ENCODE results near the gene CCDC91.
A peak's percentile ranks its signal among the peaks of the same experiment; 100 is the strongest.
"Not testable (repeated sequence)": the region's sequence is repeated elsewhere in the genome, so short reads cannot be mapped to it uniquely, and the experiment has no call there.

CCDC91 gene

DNA sequence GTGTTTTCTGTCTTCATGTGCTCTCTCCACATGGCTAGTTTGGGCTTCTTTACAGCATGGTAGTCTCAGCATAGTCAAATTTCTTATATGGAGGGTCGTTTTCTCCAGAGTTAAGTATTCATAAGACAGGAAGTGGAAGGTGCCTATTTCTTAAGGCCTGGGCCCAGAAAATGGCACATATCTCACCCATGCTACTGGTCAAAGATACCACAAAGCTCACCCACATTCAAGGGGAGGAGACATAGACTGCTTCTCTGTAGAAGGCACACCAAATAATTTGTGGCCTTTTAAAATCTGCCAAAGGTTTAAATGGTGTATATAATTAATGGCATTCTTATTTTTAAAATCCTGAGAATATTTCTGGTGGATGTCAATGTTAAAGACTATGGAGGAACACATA, 44.8 kb downstream of the CCDC91 start:
- DNase-seq = no peak

DNA sequence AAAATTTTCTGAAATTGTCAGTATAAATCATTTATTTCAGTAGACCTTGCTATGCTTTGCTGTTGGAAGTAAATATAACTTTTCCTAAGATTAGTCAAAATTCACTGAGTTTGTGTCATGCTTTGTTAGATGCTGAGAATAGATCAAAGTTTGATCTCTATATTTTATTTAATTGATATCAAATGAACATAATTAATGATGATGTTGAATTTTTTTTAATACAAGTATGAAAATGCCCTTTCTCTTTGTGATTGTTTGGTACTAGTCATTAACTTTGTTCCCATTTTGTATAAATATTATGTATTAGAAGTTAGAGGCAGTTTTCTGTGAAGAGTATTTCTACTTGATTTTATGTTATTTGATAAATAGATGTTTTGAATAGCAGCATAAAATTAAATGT, 45.7 kb downstream of the CCDC91 start:
- no peak for DNase-seq

DNA sequence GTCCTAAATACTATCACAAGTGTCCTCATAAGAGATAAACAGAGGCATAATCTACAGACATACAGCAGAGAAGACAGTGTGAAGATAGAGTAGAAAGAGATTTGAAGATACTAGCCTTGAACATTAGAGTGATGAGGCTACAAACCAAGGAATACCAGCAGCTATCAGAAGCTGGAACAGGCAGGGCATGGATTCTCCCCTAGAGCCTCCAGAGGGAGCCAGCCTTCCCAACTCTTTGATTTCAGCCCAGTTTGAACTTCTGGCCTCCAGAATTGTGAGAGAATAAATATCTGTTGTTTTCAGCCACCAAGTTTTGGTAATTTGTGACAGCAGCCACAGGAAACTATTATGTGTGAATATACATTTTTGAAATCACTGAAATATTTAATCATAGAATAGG, 47.2 kb downstream of the CCDC91 start:
- DNase-seq = no peak

GRCh38 chr12:28239918-28240317, 49.7 kb downstream of the CCDC91 start:
- no peak for DNase-seq

DNA sequence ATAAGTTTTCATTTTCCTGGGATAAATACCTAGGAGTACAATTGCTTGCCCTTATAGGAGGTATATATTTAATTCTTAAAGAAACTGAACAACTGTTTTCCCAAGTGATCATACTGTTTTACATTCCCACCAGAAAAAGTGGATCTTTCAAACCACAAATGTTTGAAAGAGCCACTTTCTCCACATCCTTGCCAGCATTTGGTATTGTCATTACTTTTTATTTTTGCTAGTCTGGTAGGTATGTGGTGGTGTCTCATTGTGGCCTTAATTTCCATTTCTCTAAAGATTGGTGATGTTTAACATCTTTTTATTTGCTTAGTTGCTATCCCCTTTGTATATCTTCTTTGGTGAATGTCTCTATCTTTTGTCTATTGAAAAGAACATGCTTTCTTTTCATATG, 50.6 kb downstream of the CCDC91 start:
- no peak for DNase-seq

- DNase-seq = no peak
Observed at GRCh38 chr12:28242129-28242495, 51.9 kb downstream of the CCDC91 start.

GRCh38 chr12:28242496-28243309, 52.4 kb downstream of the CCDC91 start:
- no peak for DNase-seq

GRCh38 chr12:28243310-28243633, 53.0 kb downstream of the CCDC91 start:
- no peak for DNase-seq

GRCh38 chr12:28247806-28248205, 57.5 kb downstream of the CCDC91 start:
- no peak for DNase-seq

- no peak for DNase-seq
Observed at GRCh38 chr12:28248555-28249145, 58.4 kb downstream of the CCDC91 start.

DNA sequence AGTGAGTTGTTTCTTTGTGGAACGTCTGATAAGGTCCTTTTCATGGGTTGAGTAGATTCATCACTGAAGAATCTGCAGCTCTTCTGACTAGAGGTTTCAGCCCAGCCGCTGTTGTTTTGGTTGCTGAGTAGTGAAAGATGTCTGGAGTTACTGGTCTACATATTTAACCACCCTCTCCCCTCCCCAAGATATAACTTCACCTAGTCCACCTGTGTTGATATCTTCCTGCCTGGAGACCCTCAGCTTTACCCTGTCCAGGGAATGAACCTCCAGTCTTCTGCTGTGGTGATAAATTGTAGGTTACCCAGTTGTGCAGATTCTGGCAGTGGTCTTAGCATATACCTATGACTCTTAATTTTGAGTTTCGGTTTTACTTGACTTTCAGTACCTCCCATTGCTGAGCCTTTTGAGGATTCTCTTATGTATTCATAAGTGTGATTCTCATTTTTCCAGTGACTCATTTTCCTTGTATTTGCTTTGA, 62.9 kb downstream of the CCDC91 start:
- DNase-seq = peak; percentile 39

GRCh38 chr12:28257411-28257810, 67.2 kb downstream of the CCDC91 start:
- DNase-seq = no peak

DNA sequence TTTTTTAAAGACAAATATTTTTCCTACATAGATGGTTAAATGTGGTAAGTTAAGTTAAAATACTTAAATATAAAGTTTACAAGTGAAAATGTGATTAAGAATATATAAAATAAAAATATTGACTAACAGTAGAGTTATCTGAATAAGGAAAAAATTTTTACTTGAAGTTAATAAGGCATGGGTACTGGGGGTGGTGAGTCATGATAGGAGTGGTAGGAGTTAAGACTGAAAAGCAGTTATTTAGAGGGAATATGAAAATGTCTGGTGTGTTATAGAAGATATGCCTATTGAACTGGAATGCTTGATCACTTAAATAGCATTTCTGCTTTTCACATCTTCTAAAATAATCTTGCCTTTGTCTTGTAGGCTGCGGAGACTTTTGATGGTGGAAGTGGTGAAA, 68.7 kb downstream of the CCDC91 start:
- DNase-seq = peak; percentile 5

GRCh38 chr12:28265435-28266042, 75.3 kb downstream of the CCDC91 start:
- DNase-seq = no peak

- not testable (repeated sequence) for DNase-seq
Observed at GRCh38 chr12:28267920-28268607, 77.8 kb downstream of the CCDC91 start.

DNA sequence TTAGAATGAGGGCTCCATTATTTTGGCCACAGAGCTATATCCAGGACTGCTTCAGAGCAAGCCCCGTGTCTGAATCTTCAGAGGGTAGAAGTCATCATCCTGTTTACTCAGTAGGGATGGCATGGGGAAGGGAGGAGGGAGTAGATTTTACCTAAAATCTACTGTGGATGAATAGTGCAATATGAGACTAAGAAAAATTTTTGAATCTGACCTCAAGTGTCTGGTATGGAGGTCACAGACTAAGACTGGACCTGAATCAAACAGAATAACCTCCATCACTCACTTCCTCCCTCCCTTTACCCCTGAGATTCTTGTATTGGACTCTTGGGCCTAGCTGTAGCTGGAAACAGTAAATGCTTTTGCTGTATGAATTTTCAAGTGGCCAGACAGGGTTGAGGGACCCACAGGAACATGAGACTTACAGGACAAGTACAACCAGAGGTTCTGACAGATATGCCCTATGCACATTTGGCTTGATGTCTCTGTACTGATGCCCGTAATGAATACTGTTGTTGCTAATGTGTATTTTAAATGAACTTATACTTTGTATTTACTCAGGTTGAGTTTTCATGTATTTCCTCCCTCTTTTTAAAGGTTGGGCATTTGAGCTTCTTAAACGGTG, 78.5 kb downstream of the CCDC91 start:
- no peak for DNase-seq

GRCh38 chr12:28269851-28270250, 79.6 kb downstream of the CCDC91 start:
- DNase-seq = no peak

GRCh38 chr12:28278499-28278898, 88.2 kb downstream of the CCDC91 start:
- no peak for DNase-seq

GRCh38 chr12:28278960-28279359, 88.7 kb downstream of the CCDC91 start:
- no peak for DNase-seq

DNA sequence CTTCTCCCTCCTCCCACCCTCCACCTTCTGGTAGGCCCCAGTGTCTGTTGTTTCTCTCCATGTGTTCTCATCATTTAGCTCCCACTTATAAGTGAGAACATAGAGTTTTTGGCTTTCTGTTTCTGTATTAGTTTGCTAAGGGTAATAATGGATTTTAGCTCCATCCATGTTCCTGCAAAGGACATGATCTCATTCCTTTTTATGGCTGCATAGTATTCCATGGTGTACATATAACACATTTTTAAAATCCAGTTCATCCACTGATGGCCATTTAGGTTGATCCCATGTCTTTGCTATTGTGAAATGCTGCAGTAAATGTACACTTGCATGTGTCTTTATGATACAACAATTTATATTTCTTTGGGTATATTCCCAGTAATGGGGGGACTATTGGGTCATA, 96.1 kb downstream of the CCDC91 start:
- no peak for DNase-seq

GRCh38 chr12:28290262-28290661, 100.0 kb downstream of the CCDC91 start:
- DNase-seq = no peak

DNA sequence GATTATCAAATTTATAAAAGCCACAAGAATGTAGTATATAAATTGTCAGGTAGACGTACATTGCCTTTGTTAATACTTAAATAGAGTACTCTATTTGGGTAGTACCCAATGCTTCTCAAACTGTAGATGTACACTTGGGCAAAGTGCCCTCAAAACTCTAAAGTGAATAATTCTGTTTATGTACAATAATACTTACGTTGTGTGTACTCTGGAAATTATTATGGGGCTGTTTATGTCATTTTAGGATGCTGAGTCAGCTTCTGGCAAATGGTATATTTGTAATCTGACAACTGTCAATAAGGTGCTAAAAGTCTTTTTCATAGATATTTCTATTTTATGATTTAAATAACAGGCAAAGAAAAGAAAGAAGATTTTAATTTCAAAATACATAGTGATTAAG, 102.4 kb downstream of the CCDC91 start:
- no peak for DNase-seq

DNA sequence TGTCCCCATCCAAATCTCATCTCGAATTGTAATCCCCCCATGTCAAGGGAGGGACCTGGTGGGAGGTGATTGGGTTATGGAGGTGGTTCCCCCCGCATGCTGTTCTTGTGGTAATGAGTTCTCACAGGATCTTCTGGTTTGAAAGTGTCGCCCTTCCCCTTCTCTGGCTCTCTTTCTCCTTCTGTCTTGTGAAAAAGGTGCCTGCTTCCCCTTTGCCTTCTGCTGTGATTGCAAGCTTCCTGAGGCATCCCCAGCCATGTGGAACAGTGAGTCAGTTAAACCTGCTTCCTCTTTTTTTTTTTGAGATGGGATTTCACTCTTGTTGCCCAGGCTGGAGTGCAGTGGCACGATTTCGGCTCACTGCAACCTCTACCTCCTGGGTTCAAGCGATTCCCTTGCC, 104.0 kb downstream of the CCDC91 start:
- DNase-seq = no peak

All from fibroblast of skin of abdomen (primary cell).